BJ (cell line): ENCODE measurements around the gene USP36. TPM values are rescaled to one million over a fixed set of nuclear protein-coding genes. Genes with fewer than 3 reads are reported as not detected.

Experiments
- CTCF ChIA-PET: fragments of 350-600 bp; formaldehyde crosslinking; extraction: SDS; loops from one replicate; lab custom pipeline; 2021; ENCODE audit warnings: antibody characterized with exemption, inconsistent platforms; lab: Yijun Ruan, JAX
- POLR2A ChIA-PET: fragments of 300-600 bp; sonication (Branson Sonifier 250); formaldehyde crosslinking; extraction: SDS; loops from one replicate; lab custom pipeline; 2021; ENCODE audit warnings: antibody characterized with exemption; lab: Charles Lee
- DNase-seq: peaks from one replicate; pipeline ENCODE4 v3.0.0-alpha.2; 2011; ENCODE audit warnings: low read depth
- H3K27me3 ChIP-seq: 2 replicates; pipeline ENCODE4 v1.6.0; 2011; ENCODE audit warnings: low read length; ENCODE audit not compliant: control insufficient read depth, insufficient read depth
- H3K36me3 ChIP-seq: 2 replicates; pipeline ENCODE4 v1.5.1; 2011; ENCODE audit warnings: low read length; ENCODE audit not compliant: control insufficient read depth, insufficient read depth
- H3K4me3 ChIP-seq: 2 replicates; pipeline ENCODE4 v1.5.1; 2011; ENCODE audit warnings: low read depth, mild to moderate bottlenecking, control low read depth, low read length
- CTCF ChIP-seq: IDR thresholded peaks from 2 replicates; pipeline ENCODE4 v1.5.1; 2011; ENCODE audit warnings: low read depth, mild to moderate bottlenecking, control low read depth, inconsistent platforms, low read length, moderate library complexity; ENCODE audit not compliant: insufficient read depth
- polyA plus RNA-seq: library from polyadenylated mRNA; depleted of rRNA; stranded (reverse); fragments of >200 nt; gene quantifications from 2 replicates; pipeline ENCODE4 v1.2.3, GENCODE V29; 2011

The USP36 gene
- polyA plus RNA-seq, 1 experiment = 22.1 TPM

GRCh38 chr17:78820841-78821240, 19.8 kb downstream of the USP36 start:
- no peak for TF ChIP-seq CTCF
- no peaks in the 10 kb centered on the region for H3K27me3 ChIP-seq
- CTCF ChIA-PET = interaction anchor here (1.2 to 2.9 kb wide), 3 partner anchors 21 to 324 kb away, joined by 3 to 10 read pairs (median 4); no protein-coding TSS in a partner anchor
- no peak overlapping the region for H3K4me3 ChIP-seq
- POLR2A ChIA-PET = no interaction called here
- no peak for DNase-seq
- peaks cover 40% of the 10 kb centered on the region for H3K36me3 ChIP-seq

GRCh38 chr17:78819806-78820792, 20.5 kb downstream of the USP36 start:
- ChIA-PET POLR2A (no interaction called here), CTCF (interaction anchor here (1.1 to 2.9 kb wide), 4 partner anchors 21 to 327 kb away, joined by 3 to 10 read pairs (median 4); no protein-coding TSS in a partner anchor)
- no peak overlapping the region for H3K4me3 ChIP-seq

GRCh38 chr17:78819402-78819801, 21.2 kb downstream of the USP36 start:
- CTCF ChIA-PET = interaction anchor here (1.1 to 2.9 kb wide), 4 partner anchors 20 to 327 kb away, joined by 3 to 10 read pairs (median 4); no protein-coding TSS in a partner anchor
- Histone ChIP-seq H3K4me3 (no peak overlapping the region), H3K27me3 (no peaks in the 10 kb centered on the region), H3K36me3 (peaks cover 39% of the 10 kb centered on the region)
- POLR2A ChIA-PET = no interaction called here
- TF ChIP-seq CTCF = no peak
- no peak for DNase-seq

More at GRCh38 chr17:78819806-78820792, 20.5 kb downstream of the USP36 start:
- Histone ChIP-seq H3K36me3 (peaks cover 37% of the 10 kb centered on the region), H3K27me3 (no peaks in the 10 kb centered on the region)
- TF ChIP-seq CTCF = no peak
- no peak for DNase-seq

- CTCF ChIA-PET = interaction anchor here (1.1 to 1.6 kb wide), 2 partner anchors 152 to 326 kb away, joined by 3 to 6 read pairs; no protein-coding TSS in a partner anchor
- Histone ChIP-seq H3K36me3 (peaks cover 41% of the 10 kb centered on the region), H3K27me3 (no peaks in the 10 kb centered on the region), H3K4me3 (no peak overlapping the region)
- no peak for DNase-seq
- POLR2A ChIA-PET = no interaction called here
- TF ChIP-seq CTCF = no peak
Observed at GRCh38 chr17:78818932-78819331, 21.7 kb downstream of the USP36 start.
